Neural progenitor cell (in vitro differentiated cells): ENCODE results near the gene NOP16.

Experiments used
- EZH2 ChIP-seq: fragments of 200-600 bp; sonication (generic); IDR thresholded peaks from 2 replicates; pipeline ENCODE4 v1.6.1; 2017; ENCODE audit warnings: antibody characterized with exemption, mild to moderate bottlenecking, moderate library complexity
- EZH2phosphoT487 ChIP-seq: fragments of 200-600 bp; sonication (generic); IDR thresholded peaks from 2 replicates; pipeline ENCODE4 v1.6.1; 2017; ENCODE audit warnings: antibody characterized with exemption
- TF ChIP-seq, protein P1 (sequence below): fragments of 200-600 bp; sonication (generic); IDR thresholded peaks from 2 replicates; pipeline ENCODE4 v1.5.1; 2017; ENCODE audit warnings: antibody characterized with exemption, mild to moderate bottlenecking

DNA sequence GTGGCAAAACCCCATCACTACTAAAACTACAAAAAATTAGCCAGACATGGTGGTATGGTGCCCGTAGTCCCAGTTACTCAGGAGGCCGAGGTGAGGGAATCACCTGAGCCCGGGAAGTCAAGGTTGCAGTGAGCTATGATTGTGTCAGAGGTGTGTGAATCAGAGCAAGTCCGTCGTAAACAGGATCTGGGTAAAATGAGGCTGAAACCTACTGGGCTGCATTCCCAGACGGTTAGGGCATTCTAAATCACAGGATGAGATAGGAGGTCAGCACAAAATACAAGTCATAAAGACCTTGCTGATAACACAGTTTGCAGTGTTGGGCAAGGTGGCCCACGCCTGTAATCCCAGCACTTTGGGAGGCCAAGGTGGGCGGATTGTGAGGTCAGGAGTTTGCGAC is 29.9 kb upstream of the NOP16 start:
- TF ChIP-seq, protein P1, sequence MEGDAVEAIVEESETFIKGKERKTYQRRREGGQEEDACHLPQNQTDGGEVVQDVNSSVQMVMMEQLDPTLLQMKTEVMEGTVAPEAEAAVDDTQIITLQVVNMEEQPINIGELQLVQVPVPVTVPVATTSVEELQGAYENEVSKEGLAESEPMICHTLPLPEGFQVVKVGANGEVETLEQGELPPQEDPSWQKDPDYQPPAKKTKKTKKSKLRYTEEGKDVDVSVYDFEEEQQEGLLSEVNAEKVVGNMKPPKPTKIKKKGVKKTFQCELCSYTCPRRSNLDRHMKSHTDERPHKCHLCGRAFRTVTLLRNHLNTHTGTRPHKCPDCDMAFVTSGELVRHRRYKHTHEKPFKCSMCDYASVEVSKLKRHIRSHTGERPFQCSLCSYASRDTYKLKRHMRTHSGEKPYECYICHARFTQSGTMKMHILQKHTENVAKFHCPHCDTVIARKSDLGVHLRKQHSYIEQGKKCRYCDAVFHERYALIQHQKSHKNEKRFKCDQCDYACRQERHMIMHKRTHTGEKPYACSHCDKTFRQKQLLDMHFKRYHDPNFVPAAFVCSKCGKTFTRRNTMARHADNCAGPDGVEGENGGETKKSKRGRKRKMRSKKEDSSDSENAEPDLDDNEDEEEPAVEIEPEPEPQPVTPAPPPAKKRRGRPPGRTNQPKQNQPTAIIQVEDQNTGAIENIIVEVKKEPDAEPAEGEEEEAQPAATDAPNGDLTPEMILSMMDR, result no peak
- TF ChIP-seq EZH2 (no peak), EZH2phosphoT487 (no peak)
